Peyer's patch (tissue), 4 donors: ENCODE measurements around the gene AUNIP. TPM values are rescaled to one million over a fixed set of nuclear protein-coding genes. Genes with fewer than 3 reads are reported as not detected.

Experiments used
- DNase-seq, 3 donors: peaks; one replicate each; pipeline ENCODE4 v3.0.0-alpha.2; 2017 to 2019
- H3K27ac ChIP-seq, 4 donors: fragments of 200-600 bp; sonication (generic); one replicate each; pipeline ENCODE4 v1.5.1; 2016 to 2019
- H3K27me3 ChIP-seq, 2 donors: fragments of 200-600 bp; sonication (generic); one replicate each; pipeline ENCODE4 v1.5.1; 2019
- H3K36me3 ChIP-seq, 3 donors: fragments of 200-600 bp; sonication (generic); one replicate each; pipeline ENCODE4 v1.5.1; 2016 to 2019
- H3K4me1 ChIP-seq, 4 donors: fragments of 200-600 bp; sonication (generic); one replicate each; pipeline ENCODE4 v1.5.1; 2016 to 2019
- H3K4me3 ChIP-seq, 4 donors: fragments of 200-600 bp; sonication (generic); 1 replicate in 3 of 4; 2 replicates in 1 of 4; pipeline ENCODE4 v1.5.1; 2016 to 2019; ENCODE audit warnings: mild to moderate bottlenecking in 1 of 4
- H3K9me3 ChIP-seq, 4 donors: fragments of 200-600 bp; sonication (generic); one replicate each; pipeline ENCODE4 v1.5.1; 2016 to 2019; ENCODE audit warnings: mild to moderate bottlenecking in 1 of 4
- CTCF ChIP-seq, 6 experiments: fragments of 450-650 bp in 4 of 6; fragments of 200-600 bp in 2 of 6; sonication (generic) in 1 of 6; IDR thresholded peaks; one replicate each; pipeline ENCODE4 v1.5.1; 2017 to 2019; ENCODE audit warnings: antibody characterized with exemption in 6 of 6, mild to moderate bottlenecking in 3 of 6, moderate library complexity in 1 of 6
- POLR2A ChIP-seq, 2 donors: fragments of 450-650 bp; IDR thresholded peaks; one replicate each; pipeline ENCODE4 v1.5.1; 2017; ENCODE audit warnings: antibody characterized with exemption in 2 of 2, mild to moderate bottlenecking in 2 of 2, moderate library complexity in 2 of 2
- total RNA-seq, 4 donors: library from RNA; depleted of rRNA; stranded (reverse); fragments of >200 nt; gene quantifications; one replicate each; pipeline ENCODE4 v1.1.0, GENCODE V29; 2016

Gene AUNIP
- total RNA-seq, 4 donors from 2014 or later = 0.95 to 1.6 TPM; not detected in 2

GRCh38 chr1:25905680-25906643 is 46.7 kb upstream of the AUNIP start, which contains the start of gene STMN1:
Gene STMN1, minus strand, starts transcription at chr1:25906419. Its CDS starts 1,743 bp downstream, at chr1:25904676.
- peak; percentile 91 to 96 (median 93) for DNase-seq
- Histone ChIP-seq H3K27ac (peak within 1 kb of the TSS; percentile 40 to 78 (median 58)), H3K27me3 (no peaks in the 10 kb centered on the region), H3K9me3 (no peaks in the 10 kb centered on the region), H3K4me3 (peak within 1 kb of the TSS; percentile 64 to 83 (median 69)), H3K36me3 (peaks cover 0 to 7% (median 0%) of the 10 kb centered on the region in 3 donors), H3K4me1 (peaks cover 0 to 26% (median 3%) of the 10 kb centered on the region in 4 donors)
- TF ChIP-seq CTCF (IDR thresholded peaks at IDR 0.05) (no peak), POLR2A (IDR thresholded peaks at IDR 0.05) (peak; percentile 33 to 74)

GRCh38 chr1:25904943-25905679 is 45.9 kb upstream of the AUNIP start:
- peak; percentile 95 to 98 (median 96) for DNase-seq
- peaks cover 0 to 7% (median 0%) of the 10 kb centered on the region in 3 donors for H3K36me3 ChIP-seq
- H3K9me3 ChIP-seq = no peaks in the 10 kb centered on the region
- TF ChIP-seq CTCF (IDR thresholded peaks at IDR 0.05) = no peak
- TF ChIP-seq POLR2A (IDR thresholded peaks at IDR 0.05) = no peak
- peaks cover 0 to 26% (median 3%) of the 10 kb centered on the region in 4 donors for H3K4me1 ChIP-seq
- peak overlapping the region; percentile 40 to 78 (median 58) for H3K27ac ChIP-seq
- peak overlapping the region; percentile 64 to 83 (median 69) for H3K4me3 ChIP-seq
- no peaks in the 10 kb centered on the region for H3K27me3 ChIP-seq

GRCh38 chr1:25903986-25904385 is 44.7 kb upstream of the AUNIP start:
- no peaks in the 10 kb centered on the region for H3K9me3 ChIP-seq
- no peaks in the 10 kb centered on the region for H3K27me3 ChIP-seq
- H3K4me3 ChIP-seq = no peak overlapping the region
- H3K36me3 ChIP-seq = peaks cover 0 to 7% (median 0%) of the 10 kb centered on the region in 3 donors
- TF ChIP-seq CTCF (IDR thresholded peaks at IDR 0.05) (no peak), POLR2A (IDR thresholded peaks at IDR 0.05) (no peak)
- peaks cover 0 to 26% (median 3%) of the 10 kb centered on the region in 4 donors for H3K4me1 ChIP-seq
- DNase-seq = no peak
- H3K27ac ChIP-seq = no peak overlapping the region

GRCh38 chr1:25902462-25902861 is 43.2 kb upstream of the AUNIP start:
- Histone ChIP-seq H3K27ac (no peak overlapping the region), H3K27me3 (no peaks in the 10 kb centered on the region), H3K4me3 (no peak overlapping the region), H3K36me3 (peaks cover 0 to 7% (median 0%) of the 10 kb centered on the region in 3 donors), H3K9me3 (no peaks in the 10 kb centered on the region), H3K4me1 (peaks cover 0 to 26% (median 3%) of the 10 kb centered on the region in 4 donors)
- TF ChIP-seq CTCF (IDR thresholded peaks at IDR 0.05) (no peak), POLR2A (IDR thresholded peaks at IDR 0.05) (no peak)
- DNase-seq = no peak

- H3K36me3 ChIP-seq = peaks cover 0 to 7% (median 0%) of the 10 kb centered on the region in 3 donors
- H3K27ac ChIP-seq = no peak overlapping the region
- H3K4me1 ChIP-seq = peaks cover 0 to 11% (median 3%) of the 10 kb centered on the region in 4 donors
- H3K27me3 ChIP-seq = no peaks in the 10 kb centered on the region
- H3K9me3 ChIP-seq = no peaks in the 10 kb centered on the region
- DNase-seq = no peak
- H3K4me3 ChIP-seq = no peak overlapping the region
- TF ChIP-seq POLR2A (IDR thresholded peaks at IDR 0.05) (no peak), CTCF (IDR thresholded peaks at IDR 0.05) (no peak)
Observed at GRCh38 chr1:25900219-25900618, 41.0 kb upstream of the AUNIP start.
